HG03280 (cell line): ENCODE data around the gene PDZD8.
"Not testable (repeated sequence)": the region's sequence is repeated elsewhere in the genome, so short reads cannot be mapped to it uniquely, and the experiment has no call there.

Experiments used
- ATAC-seq: cut with Tn5 transposase; IDR thresholded peaks from one replicate; pipeline ENCODE4 v1.9.1; 2021; ENCODE audit warnings: mild to moderate bottlenecking, moderate library complexity; ENCODE audit not compliant: unreplicated experiment

PDZD8 gene

DNA sequence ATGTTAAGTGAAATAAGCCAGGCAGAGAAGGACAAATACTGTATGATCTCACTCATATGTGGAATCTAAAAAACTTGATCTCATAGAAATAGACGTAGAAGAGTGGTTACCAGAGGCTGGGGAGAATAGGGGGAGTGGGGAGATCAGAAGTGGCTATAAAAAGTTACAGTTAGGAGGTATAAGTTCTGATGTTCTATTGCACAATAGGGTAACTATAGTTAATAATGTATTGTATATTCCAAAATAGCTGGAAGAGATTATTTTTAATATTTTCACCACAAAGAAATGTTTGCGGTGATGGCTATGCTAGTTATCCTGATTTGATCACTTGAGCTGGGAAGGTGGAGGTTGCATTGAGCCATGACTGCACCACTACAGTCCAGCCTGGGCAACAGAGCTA is 80.5 kb downstream of the PDZD8 start:
- ATAC-seq = no peak

DNA sequence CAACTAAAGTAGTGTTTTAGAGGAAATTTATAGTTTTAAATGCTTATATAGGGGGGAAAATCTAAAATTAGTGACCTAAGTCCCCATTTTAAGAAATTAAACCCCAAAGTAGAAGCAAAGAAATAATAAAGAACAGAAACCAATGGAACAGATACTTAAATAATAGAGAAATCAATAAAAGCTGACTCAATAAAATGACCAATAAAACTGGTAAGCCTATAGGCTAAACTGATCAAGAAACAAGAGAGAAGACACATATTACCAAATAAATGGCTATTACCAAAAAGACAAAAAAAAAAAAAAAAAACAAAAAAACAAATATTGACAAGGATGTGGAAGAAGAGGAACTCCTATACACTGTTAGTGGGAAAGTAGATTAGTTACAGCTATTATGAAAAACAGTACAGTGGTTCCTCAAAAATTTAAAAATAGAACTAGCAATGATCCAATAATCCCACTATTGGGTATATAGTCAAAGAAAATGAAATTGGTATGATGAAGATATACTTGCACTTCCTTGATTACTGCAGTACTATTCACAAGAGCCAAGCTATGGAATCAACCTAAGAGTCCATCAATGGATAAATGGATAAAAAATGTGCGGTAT is 81.1 kb downstream of the PDZD8 start:
- ATAC-seq = no peak

DNA sequence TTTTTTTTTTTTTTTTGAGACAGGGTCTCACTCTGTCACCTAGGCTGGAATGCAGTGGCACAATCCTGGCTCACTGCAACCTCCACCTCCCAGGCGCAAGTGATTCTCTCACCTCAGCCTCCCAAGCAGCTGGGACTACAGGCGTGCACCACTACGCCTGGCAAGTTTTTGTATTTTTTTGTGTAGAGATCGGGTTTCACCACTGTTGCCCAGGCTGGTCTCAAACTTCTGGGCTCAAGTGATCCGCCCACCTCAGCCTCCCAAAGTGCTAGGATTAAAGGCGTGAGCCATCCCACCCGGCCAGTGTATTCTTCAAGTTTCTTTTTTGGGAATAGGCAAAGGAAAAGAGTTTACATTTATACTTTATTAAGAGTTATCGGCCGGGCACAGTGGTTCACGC is 84.4 kb downstream of the PDZD8 start:
- ATAC-seq = not testable (repeated sequence)

DNA sequence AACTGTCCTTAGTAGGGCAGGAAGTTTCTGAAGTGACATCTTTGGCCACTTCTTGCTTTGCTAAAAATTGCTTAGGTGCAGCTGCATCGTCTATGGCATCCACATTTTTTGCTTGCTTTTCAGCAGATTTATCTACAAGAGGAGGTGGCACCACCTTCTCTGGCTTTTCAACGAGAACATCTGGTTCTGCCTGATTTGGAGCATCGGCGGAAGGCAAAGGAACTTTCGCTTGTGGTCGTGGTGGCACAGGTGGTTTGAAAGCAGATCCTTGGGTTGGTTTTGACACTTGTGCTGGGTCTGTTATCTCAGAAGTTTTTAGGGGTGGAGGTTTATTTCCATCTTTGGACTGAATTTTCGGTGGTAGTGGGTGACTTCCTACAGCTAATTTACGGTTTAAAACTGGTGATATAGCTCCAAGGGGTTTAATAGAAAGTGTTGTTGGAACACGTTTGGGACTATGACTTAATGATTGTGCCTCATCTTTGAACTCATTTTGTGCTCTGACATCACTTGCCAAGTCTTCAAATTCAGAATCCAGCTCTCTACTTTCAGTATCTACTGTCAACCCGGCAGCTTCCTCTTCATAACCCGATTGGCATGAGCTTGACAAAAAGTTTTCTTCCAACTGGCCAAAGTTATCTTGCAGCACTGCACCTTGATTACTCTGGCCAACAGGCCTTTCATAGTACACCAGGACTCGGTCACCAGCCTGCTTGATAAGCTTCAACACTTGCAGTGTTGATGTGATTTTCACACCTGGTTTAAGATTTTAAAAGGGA is 90.3 kb downstream of the PDZD8 start:
- no peak for ATAC-seq

DNA sequence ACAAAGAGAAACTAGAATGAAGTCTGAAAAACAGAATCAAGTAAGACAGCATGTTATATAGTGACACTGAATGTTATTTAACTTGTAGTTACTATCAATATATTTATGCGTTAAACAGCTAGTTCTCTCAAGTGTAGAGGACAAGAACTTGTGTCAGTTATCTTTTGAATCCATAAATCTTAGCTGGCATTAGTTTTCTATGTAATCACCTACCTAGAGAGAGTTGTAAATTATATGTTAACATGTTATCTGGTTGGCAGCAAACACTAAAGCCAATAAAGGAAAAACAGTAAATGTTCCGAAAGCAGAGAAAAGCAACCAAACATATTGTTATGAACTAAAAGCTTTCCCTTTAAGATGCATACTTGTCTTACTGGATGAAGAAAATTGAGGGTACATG is 97.6 kb downstream of the PDZD8 start:
- ATAC-seq = no peak

DNA sequence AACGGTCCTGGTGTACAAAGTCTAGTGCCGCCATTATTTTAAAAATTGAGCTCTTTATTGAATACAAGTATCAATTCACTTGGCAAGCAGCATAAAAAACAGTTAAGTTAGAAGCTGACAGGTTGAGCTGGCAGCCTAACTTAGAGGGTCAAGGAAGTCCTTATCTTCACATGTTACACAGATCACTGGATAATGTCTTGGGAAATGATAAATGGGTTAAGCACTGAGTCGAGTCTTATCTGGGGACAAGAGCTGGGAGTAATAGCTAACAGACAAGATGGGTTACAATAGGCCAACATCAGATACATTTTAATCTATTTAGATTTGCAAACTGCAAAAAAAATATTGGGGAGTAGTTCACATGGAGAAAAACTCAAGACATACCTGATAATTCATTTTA is 100.1 kb downstream of the PDZD8 start:
- ATAC-seq = no peak

DNA sequence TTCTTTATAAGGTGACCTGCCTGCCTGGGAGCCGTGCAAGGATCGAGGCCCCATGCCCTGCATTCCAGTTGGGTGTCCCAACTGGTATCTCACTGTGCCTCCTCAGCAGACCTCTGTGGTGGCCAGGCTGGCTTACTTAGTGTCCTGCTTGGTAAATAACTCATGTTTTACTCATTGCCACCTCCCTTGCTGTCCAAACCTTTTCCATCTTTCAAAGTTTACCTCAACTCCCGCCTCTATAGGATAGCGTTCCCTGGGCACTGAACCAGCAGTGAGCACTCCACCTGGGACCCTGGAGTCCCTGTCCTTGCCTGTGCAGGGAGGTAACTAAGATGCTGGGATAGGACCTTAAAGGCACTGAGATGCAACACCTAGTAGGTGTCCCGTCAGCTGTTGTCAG is 100.7 kb downstream of the PDZD8 start:
- ATAC-seq = no peak

DNA sequence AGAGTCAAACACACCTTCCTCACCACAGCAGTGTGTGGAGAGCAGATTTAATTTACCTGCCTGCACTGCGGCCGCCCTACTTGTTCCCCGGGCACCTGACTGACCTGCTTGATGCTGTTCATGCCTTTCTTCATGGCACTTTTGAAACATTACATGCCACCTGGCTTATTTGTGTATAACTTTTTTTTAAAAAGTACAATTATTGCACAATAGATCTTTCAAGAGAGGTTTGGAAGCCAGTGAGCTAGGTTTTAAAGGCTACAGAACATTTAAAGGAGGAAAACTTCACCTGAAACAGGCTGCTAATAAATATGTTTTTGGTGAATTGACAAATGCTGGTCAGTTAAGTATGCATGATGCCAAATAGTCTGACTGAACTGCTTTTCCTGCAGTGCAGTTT is 101.3 kb downstream of the PDZD8 start:
- ATAC-seq = no peak

DNA sequence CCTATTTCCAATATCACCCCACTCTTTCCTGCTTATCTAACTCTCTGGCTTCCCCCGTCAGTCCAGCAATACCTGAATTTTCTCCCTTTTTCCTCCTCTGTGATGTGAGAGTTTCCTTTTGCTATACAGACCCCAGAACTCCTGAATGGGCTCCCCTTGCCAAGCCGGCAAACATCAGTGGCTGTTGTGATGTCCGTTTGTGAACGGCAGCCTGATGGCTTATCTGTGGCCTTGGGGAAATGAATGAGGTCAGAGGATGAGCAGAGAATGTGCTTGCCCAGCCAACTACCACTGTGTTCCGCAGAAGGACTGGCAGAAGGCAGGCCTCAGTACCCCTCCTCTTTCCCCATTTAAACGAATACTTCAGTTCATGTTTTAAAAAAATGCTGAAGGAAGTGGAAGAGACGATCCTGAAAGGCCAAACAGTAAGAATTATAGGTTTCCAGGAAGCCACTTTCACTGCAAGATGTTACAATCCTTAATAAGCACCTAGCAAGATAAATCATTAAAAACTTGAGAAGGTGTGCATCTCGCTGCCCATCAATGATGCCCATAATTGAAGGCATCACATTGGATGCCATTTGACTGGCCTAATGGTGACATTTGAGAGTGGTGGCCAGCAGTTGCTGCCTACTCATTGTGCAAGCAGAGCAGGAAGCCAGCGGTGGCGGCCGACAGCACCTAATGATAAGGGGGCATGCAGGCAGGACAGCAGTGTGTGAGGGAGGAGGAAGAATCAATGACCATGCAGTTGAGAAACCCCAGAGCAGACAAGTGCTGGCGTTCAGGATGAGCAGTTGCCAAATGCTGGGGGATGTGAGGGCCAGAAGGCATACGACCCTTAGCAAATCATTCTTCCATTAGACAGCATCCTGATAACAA is 102.8 kb downstream of the PDZD8 start:
- ATAC-seq = no peak

DNA sequence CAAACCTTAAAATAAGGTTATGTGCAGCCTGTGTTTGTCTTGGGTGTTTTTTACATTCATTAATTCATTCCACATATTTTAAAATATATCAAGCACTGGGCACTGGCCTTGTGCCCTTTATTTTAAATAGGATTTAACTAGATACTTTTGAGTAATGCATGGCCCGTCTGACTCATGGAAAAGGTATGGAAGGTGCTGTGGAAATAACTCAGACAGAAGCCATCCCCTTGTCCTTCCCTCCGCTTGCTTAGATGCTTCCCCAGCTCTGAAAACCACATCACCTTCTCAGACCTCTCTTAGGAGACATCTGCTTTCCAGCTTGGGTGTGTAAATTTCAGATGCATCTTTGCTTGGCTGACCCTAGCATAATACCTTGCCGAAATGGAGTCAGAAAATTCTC is 103.8 kb downstream of the PDZD8 start:
- no peak for ATAC-seq

DNA sequence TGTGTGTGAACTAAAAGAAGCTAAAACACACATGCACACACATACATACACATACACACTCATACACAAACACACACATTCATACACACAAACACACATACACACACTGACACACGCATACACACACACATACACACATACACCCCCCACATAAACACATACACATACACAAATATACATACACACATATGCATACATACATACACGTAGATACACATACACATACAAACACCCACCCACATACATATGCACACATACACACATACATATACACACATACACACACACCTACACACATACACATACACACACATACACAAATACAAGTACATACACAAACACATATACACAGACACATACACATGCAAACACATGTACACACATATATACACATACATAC is 106.3 kb downstream of the PDZD8 start:
- ATAC-seq = no peak

DNA sequence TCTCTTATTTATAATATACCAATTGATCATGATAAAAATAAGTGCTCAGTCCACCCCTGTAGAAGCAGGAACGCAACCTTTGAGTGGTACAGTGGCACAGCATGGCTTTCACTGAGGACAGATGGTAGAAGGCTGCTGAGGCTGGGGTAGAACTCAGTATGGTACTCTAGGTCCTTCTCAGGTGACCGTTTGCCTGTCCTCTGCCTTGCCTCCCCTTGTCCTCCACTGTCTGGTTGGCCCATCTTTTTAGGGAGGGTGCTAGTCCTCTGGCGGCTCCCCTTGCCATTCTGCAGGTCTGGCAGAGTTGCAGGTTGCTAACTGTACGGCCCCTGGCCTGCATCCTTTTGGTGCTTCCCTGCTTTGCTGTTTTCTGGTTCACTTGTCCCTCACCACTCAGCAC is 107.0 kb downstream of the PDZD8 start:
- ATAC-seq = no peak

DNA sequence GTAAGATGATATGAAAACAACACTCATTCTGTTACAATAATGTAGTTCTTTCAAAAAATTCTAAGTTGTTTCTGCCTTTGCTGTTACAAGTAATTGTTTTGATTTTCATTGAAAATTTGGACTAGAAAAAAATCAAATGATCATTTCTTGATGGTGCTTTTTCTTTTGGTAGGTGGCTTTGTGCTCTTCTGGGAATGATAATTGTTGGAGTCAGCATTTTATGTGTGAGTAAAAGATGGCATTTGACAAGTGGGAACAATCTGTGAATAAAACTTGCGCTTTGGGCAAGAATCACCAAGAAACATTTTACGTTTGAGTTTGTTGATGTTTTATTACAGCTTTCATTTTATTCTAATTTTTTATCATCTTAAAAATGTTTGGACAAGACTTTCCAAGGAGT is 108.4 kb downstream of the PDZD8 start:
- no peak for ATAC-seq

DNA sequence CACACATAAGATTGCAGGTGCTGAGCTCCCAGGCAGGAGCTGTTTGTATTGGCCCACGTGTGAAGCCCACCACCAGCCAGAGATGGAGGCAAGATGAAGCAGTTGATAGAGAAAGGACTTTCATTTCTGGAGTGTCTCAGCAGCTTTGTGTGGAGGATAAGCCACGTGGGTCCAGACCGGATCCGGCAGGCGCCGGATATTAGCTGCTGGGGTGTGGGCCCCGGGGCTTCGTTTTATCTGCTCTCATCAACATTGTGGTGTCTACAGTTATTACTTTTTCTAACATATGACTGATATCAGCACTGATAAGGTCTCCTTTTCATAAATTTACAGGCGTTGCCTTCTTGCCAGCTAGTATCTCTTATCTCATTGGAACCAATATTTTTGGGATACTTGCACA is 108.8 kb downstream of the PDZD8 start:
- no peak for ATAC-seq

DNA sequence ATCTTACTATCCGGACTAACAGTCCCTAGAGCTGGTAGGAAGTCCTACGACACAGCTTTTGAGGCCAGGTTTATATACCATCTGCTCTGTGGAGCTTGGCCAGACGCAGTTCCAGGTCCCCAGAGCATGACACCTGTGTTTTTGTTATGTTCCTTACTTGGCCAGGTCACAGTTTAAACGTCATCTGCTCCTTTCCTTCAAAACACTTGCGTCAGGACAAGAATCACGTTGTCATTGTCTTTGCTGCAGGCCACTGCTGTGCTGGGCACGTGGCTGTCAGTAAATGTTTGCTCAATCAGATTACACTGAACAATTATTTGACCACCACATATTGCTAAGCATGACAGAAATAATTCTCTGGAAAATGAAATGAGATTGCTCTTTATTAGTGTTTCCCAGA is 110.5 kb downstream of the PDZD8 start:
- ATAC-seq = no peak

DNA sequence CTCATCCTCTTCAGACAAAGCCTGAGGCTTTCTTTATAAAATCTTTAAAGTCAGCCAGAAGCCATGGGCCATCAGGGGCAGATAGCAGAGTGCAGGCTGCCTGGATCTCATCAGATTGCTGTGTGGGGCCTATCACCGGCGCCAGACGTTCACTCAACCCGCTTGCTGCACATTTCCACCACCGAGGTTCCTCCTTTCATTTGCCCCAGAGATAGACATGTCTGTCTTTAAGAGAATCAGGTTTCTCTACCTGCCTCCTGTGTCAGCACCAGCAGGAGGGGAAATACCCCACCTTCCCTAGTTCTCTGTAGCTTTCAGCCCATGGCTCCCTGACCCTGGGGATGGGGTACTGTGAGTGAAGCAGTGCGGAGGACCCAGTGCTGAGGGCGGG is 112.3 kb downstream of the PDZD8 start:
- no peak for ATAC-seq

DNA sequence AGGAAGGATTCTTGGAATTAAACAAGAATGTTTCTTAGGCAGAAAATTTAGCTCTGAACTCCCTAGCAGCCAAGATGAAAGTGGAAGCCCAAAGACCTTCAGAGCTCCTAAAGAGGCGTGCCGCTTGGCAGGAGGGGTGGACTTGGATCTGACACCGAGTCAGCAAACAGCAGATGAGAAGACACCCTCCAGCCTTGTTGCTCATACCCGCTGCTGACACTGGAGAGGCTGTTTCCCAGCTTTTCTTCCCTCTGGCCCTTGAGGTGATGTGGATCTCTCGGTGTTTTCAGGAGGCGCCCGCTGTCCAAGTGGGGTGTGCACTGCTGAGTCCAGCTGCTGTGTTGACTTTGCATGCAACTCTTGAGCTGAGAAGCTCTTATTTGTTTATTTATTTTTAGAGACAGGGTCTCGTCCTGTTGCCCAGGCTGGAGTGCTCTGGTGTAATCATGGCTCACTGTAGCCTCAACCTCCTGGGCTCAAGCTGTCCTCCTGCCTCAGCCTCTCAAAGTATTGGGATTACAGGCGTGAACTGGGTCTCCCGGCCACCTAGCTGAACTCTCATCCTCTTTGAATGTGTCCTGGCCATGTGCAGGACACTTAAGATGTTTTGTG is 112.8 kb downstream of the PDZD8 start:
- no peak for ATAC-seq

DNA sequence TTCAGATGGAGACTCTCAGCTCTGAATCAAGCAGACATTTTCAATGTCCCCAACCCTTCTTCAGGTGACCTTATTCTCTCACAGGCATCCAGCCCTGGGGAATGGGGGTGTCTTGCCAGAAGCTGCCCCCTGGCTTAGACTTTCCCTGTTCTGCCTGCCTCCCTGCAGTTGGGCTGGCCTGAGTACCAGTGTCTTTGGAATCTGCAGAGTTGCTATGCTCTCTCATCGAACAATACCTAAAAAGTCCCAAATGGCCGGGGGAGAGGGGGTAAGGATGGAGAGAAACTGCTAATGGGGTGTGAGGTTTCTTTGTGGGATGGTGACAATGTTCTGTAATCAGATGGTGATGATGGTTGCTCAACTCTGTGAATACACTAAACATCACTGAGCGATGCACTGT is 113.7 kb downstream of the PDZD8 start:
- no peak for ATAC-seq

DNA sequence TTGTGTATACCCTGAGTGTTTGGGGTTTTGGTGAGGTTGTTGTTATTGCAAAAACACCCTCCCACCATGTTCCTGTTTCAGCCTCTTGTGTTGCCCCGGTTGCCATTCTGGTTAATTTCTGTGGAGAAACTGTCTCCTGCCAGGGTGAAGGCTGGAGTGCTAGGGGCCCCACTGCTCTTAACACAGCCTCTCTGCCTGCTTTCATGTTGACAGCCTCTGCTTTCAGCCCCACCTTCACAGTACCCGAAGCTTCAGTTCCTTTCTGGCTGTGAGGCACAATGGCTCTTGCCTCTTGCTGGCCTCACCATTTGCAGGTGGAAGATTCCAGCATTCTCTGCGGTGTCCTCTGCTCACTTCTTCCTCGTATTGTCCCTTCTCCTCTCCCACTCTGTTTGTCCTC is 115.2 kb downstream of the PDZD8 start:
- ATAC-seq = no peak

DNA sequence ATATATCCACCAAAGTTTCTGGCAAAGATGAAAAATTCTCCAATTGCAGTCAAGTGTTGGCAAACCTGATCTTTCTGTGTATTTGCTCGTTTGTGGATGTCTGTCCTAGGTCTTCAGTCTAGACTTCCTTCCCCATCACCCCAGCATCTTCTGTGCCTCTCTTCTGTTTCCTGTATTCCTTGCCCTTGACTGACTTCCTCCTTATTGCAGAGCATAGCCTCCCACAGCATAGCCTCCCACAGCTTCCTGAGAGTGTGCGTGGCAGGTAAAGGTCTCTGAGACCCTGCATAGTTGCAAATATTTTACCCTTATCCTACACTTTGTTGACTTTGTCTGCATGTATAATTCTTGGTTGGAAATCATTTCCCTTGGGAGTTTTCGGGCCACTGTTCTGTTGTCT is 116.0 kb downstream of the PDZD8 start:
- no peak for ATAC-seq

DNA sequence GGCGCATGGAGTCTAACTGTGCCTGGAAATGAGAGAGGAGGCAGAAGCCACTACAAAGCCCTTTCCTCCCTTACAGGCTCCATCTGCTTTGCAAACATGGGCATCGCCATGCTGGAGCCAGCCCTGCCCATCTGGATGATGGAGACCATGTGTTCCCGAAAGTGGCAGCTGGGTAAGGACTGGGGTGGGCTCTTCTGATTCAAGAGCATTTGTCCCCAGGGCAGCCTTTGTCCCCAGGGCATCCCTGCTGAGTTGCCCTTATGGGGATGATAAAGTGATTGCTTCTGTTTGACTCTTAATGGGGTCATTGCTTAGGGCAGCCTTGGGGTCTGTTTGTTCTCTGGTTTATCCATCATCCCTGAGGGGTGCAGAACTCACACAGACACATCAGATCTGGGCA is 117.5 kb downstream of the PDZD8 start:
- ATAC-seq = no peak

DNA sequence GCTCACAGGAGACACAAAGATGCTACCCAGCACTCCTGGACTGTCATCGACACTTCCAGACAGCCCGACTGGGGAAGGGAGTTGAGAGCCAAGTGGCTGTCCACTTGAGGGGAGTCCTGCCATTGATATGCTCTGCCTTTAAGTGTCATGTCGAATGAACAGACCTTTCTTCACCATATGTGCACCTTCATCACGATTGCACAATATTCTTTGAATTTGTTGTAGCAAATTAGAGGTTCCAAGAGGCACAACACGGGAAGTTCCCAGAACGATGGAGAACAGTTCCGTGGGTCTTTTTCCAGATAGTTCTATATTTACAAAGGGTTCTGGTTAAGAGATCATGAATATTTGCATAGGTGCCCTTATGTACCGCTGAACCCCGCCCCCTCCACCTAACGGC is 118.3 kb downstream of the PDZD8 start:
- ATAC-seq = no peak
